ENCODE results near the gene TMEM168.

- TF ChIP-seq CTCF (IDR thresholded peaks at IDR 0.05; ENCODE audit: insufficient read depth, low read depth, low read length), result no peak
- TF ChIP-seq EZH2 (IDR thresholded peaks at IDR 0.05; ENCODE audit: insufficient read depth, low read length), result no peak
Measured at GRCh38 chr7:112757337-112757736, 32.9 kb downstream of the TMEM168 start.
